ENCODE measurements around the gene TNFRSF13B. TPM values are rescaled to one million over a fixed set of nuclear protein-coding genes. Genes with fewer than 3 reads are reported as not detected.
A peak's percentile ranks its signal among the peaks of the same experiment; 100 is the strongest.

Gene TNFRSF13B
- total RNA-seq, 1 experiment from 2014 or later = not detected

GRCh38 chr17:16920628-16921020 lies 51.3 kb downstream of the TNFRSF13B start (continued):
- no peak for TF ChIP-seq CBX3 (IDR thresholded peaks at IDR 0.05; ENCODE audit: low read depth)
- no peak for TF ChIP-seq ZFX (IDR thresholded peaks at IDR 0.05)
- no peak for TF ChIP-seq CEBPB (IDR thresholded peaks at IDR 0.05; ENCODE audit: low read depth)
- no peak for TF ChIP-seq FOSL1 (IDR thresholded peaks at IDR 0.05; ENCODE audit: low read depth)

GRCh38 chr17:16919663-16920627 lies 52.0 kb downstream of the TNFRSF13B start:
- Histone ChIP-seq H3K36me3 (ENCODE audit: control insufficient read depth in 1 of 2, insufficient read depth in 2 of 2, low read length in 2 of 2) (no peaks in the 10 kb centered on the region), H4K20me1 (ENCODE audit: insufficient read depth) (no peaks in the 10 kb centered on the region), H3K27me3 (ENCODE audit: insufficient read depth, low read length) (no peaks in the 10 kb centered on the region), H3K79me2 (ENCODE audit: insufficient read depth, low read length) (no peaks in the 10 kb centered on the region), H3K4me1 (ENCODE audit: control insufficient read depth in 1 of 2, insufficient read depth in 2 of 2, low read length in 2 of 2) (peaks cover 0 to 11% of the 10 kb centered on the region in 2 experiments; a peak in 2 of 4 replicates), H3K9ac (ENCODE audit: low read length) (no peak overlapping the region), H3K4me2 (ENCODE audit: low read length) (no peak overlapping the region), H3K27ac (ENCODE audit: low read depth, low read length) (no peak overlapping the region), H3K4me3 (replicated peaks in 1 of 2; ENCODE audit: low read depth in 1 of 2, low read length in 2 of 2) (no peak overlapping the region), H3K9me2 (ENCODE audit: insufficient read depth) (no peaks in the 10 kb centered on the region), H2AFZ (ENCODE audit: low read depth, low read length, poor library complexity, severe bottlenecking) (no peak overlapping the region), H3K9me3 (ENCODE audit: control insufficient read depth in 1 of 2, insufficient read depth in 1 of 2, low read depth in 1 of 2, low read length in 2 of 2) (no peaks in the 10 kb centered on the region)
- RAD21 ChIA-PET (ENCODE audit: low non-redundant PET in 1 of 2, low total read pairs in 2 of 2, uncharacterized antibody in 2 of 2, unreplicated experiment in 2 of 2) = no interaction called here
- BruUV-seq (replicated peaks) = no TSS peak
- TF ChIP-seq ELF1 (IDR thresholded peaks at IDR 0.05; ENCODE audit: borderline replicate concordance, low read depth) (no peak), CTCF (IDR thresholded peaks at IDR 0.05 in 2 of 3, conservative IDR thresholded peaks at IDR 0.05 in 1 of 3; ENCODE audit: borderline replicate concordance in 1 of 3, insufficient read depth in 1 of 3, low read depth in 2 of 3, low read length in 2 of 3) (peak in 2 of 3 experiments; percentile 46 to 47; a peak in 4 of 6 replicates)
- ATAC-seq = peak; percentile 46; the same call in 1 of the 2 replicates
- intact Hi-C loops (cut with micrococcal nuclease) = loop anchor here (5.0 kb wide), 1 partner anchor 72 kb away; no protein-coding TSS in a partner anchor
- POLR2A ChIA-PET = no interaction called here
- CTCF ChIA-PET = interaction anchor here (1.4 kb wide), 1 partner anchor 9 kb away, joined by 3 read pairs; no protein-coding TSS in a partner anchor
- no peak for DNase-seq (ENCODE audit: low read depth, low spot score)
